ENCODE results near the gene BICDL1.

DNA sequence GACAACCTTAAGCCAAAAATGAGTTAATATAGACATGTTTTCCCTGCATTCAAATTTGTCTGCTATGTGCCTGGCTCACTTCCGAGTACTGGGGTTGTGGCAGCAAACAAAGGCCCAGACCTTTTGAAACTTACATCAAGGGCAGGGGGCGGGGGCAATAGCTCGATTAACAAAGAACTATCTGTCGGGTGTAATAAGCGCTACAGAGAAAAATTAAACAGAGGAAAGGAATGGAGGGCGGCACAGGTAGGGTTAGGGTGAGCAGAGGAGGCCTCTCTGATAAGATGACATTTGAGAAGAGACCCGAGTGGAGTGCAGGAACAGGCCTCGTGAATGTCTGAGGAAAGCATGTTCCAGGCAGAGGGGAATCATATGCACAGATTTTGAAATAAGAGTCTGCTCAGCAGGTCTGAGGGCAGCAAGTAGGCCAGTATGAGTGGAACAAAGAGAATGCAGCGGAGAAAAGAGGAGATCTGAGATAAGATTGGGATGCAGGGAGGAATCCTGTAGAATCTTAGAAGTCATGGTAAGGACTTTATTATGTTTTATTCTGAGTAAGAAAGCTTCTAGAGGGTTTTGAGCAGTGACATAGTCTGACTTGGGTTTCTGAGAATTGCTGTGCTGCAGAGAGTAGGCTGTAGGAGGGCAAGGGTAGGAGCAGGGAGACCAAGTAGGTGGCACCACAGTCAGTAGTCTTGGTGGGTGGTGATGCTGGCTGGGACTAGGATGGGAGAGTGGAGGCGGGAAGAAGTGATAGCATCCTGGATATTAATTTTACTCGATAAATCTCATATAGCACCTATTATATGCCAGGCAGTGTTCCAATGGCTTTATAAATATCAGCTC lies 52.6 kb downstream of the BICDL1 start:
- TF ChIP-seq KLF10 (tag by site-specific recombination; IDR thresholded peaks at IDR 0.05) (no peak), ZNF830 (tag by site-specific recombination; IDR thresholded peaks at IDR 0.05; ENCODE audit: low read depth) (no peak)
